GM18499 (cell line): ENCODE results near the gene PRORP.
"Not testable (repeated sequence)": the region's sequence is repeated elsewhere in the genome, so short reads cannot be mapped to it uniquely, and the experiment has no call there.

Experiments
- ATAC-seq: cut with Tn5 transposase; IDR thresholded peaks from one replicate; pipeline ENCODE4 v1.9.1; 2021; ENCODE audit warnings: moderate number of reproducible peaks; ENCODE audit not compliant: insufficient read depth, unreplicated experiment

PRORP gene

DNA sequence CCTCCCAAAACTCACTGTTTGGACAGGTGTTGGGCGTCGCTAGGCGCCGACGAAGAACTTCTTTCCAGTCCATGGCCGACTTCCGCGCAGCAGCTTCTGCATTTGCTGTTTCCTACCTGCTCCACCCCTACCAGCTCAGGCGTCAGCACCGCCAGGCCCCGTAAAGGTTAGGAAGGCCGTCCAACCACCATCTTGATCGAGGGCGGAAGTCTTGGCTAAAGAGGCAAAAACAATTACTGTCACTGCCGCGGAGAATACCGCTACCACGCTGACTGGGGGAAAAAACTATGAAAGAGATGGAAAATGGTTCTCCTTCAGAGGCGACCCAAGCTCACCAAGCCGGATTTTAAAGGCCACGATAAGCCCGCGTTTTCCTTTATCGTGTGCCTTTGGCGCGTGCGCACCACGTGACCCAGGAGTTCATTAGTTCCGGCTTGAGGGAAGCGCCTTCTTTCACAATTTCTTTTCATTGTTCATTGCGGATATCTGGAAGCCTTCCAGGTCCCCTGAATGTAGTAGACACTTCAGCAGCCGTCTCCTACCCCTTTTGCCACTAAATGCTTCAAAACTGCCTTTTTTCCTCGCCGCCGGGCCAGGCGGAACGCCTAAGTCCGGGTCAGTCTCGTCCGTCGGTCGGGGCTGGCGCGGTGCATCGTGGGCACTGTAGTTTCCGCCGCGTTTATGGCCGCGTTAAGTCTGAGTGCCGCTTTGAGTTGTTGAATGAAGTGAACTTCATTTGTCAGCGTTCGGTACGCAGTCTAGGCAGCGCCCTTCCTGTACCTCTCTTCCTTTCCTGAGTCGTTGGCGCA is at the start of gene PRORP, which contains the start of gene PPP2R3C:
PRORP (plus strand) TSS at position 666 of the 809 bp plus-strand sequence. CDS start 694 bp downstream, outside the sequence.
PPP2R3C (minus strand) TSS at position 104 of the 809 bp plus-strand sequence; CDS start at position 73, 31 bp downstream.
- peak; percentile 82 for ATAC-seq

DNA sequence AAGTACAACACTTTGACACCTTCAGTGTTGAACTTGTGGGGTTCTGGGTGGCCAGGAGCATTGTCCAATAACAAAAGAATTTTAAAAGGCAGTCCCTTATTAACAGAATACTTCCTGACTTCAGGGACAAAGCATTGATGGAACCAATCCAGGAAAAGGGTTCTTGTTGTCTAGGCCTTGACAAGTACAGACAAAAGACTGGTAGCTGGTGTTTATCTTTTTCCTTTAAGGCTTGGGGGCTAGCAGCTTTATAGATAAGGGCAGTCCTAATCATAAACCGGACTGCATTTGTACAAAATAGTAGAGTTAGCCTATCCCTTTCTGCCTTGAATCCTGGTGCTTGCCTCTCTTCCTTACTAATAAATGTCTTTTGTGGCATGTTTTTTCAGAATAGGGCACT is 48.9 kb upstream of the PRORP start:
- ATAC-seq: no peak

DNA sequence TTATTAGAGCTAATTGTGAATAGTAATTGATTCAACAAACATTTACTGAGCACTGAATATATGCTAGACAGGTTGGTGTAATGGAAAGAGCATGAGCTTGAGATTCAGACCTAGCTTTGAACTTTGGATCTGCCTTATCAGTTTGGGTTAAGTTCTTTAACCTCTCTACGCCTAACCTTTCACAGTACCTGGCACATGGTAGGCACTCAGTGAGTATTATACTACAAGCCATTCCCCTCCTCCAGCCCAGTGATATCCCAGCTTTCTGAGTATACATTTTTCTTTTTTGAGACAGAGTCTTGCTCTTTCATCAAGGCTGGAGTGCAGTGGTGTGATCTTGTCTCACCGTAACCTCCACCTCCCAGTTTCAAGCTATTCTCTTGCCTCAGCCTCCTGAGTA is 44.3 kb upstream of the PRORP start:
- no peak for ATAC-seq

DNA sequence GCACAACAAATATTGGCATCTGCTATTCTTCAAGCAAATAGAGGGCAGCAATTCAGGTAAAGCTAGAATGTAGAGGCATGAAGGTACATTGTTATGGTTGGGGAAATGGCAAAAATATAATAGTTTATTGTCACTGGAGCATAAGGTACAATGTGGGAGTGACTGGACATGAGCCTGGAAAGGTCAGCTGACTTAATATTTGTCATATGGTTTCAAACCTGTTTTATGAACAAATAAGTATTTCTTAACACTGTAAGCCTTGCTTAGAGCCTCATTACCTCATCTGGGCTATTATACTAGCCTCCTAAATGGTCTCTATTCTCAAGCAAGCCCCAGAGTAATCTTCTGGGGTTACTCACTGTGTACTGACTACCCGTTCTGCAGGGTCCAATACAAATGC is 42.6 kb upstream of the PRORP start:
- no peak for ATAC-seq

DNA sequence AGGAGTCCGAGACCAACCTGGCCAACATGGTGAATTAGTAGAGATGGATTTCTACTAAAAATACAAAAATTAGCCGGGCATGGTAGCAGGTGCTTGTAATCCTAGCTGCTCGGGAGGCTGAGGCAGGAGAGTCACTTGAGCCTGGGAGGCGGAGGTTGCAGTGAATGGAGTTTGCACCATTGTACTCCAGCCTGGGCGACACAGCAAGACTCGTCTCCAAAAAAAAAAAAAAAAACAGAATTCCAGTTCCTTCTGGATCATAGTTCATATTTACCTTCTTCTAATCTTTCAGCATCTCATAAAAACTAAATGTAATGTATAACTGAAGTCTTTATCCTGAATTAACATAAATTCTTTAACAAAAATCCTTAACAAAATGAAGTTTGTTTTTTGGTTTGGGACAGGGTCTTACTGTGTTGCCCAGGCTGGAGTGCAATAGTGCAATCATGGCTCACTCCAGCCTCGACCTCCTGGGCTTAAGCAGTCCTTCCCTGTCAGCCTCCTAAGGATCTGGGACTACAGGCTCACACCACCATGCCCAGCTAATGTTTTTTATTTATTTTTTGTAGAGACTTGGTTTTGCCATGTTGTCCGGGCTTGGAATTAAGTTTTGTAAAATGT is 38.7 kb upstream of the PRORP start:
- ATAC-seq: no peak

DNA sequence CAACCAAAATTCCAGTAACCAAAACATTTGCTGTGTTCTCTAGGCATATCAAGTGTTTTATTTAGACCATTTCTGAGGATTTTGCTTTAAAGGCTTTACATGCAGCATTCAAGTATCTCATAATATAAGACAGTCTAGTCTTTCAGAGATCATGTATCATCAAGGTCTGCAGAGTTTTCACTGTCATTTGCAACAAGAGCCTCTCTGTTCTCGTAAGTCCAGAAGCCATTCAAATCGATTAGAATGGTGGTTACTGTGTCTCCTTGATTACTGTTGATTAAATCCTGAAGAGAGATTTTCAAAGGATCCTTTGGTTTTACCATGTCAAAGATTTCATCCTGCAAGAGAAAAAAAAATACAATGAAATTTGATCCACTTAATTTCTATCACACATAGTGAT is 36.9 kb upstream of the PRORP start:
- ATAC-seq: no peak

DNA sequence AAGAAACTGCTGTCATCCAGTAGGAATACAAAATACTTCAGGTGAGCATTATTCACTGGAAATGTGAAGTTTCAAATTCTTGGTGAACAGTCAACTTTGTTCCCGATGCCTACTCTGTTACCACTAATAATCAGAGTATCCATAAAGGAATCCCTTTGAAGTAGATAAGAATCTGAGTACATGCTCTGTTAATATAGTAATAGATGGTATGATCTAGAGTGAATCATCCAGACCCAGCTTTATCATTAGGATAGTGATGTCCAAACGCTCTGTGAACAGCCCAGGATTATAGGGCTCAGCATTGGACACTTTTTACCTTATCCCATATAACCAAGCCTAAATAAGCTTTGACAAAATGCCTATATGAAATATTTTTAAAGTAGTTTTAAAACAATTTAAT is 33.8 kb upstream of the PRORP start:
- no peak for ATAC-seq

DNA sequence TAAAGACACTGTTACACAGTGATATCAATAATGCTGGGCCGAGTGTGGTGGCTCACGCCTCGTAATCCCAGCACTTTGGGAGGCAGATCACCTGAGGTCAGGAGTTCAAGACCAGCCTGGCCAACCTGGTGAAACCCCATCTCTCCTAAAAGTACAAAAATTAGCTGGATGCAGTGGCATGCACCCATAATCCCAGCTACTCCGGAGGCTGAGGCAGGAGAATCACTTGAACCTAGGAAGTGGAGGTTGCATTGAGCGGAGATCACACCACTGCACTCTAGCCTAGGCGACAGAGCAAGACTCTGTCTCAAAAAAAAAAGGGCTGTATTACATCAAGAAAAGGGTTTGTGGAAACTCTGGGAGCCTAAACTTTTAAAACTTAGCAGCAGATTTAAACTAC is 27.7 kb upstream of the PRORP start:
- not testable (repeated sequence) for ATAC-seq

DNA sequence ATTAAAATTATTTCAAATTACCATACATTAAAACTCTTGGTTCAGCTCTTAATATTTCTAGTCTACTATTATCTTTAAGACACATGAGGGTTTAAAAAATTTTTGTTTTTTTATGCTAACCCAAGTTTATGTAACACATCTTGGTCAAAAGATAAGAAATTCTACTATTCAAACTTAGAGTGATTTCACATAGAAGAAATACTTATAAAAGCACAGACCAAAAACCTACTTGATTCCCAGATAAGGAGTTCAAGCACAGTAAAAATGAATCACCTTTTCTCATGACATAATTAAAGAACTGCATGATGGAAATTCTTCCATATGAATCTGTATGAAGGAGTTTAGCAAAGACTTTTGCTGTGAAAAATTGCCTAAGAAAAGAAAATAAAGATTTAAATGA is 14.5 kb upstream of the PRORP start:
- no peak for ATAC-seq

DNA sequence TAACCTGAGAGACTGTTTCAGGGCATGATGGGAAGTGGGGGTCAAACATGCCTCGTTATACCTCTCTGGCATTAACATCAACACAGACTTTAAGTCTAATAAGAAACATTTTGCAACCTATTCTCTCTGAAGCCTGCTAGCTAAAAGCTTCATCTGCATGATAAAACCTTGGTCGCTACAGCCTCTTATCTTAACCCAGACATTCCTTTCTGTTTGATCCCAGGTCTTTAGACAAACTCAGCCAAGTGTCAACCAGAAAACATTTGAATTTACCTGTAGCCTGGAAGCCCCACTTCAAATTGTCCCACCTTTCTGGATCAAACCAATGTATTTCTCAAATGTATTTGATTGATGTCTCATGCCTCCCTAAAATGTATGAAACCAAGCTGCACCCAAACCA is 9.7 kb upstream of the PRORP start:
- no peak for ATAC-seq

DNA sequence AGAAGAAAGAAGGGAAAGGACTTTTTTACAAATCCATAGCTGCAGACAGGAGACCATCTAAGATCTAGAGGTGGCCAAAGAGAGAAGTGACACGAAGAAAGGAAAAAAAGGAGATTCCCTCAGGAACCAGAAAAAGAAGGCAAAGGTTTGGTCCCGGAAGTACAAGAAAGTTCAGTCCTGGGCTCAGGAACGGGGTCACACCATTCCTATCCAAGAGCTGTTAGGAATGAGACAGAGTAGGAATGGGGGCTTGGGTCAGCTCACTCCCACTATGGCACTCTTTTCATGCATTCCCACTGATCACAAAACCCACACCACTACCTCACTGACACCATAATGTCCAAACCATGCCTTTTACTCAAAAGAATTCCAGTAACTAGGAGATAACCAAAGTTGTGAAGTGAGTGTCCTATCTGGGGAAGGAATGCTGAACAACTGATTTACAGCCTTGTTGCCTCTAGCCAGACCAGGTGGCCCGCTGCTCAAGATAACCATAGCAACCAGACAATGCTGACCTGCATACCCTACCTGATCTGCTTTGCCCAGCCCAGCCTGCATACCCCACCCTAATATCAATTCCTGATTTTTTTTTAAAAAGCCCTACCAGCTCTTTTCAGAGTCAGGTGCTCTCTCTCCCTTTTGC is 8.9 kb upstream of the PRORP start:
- no peak for ATAC-seq

DNA sequence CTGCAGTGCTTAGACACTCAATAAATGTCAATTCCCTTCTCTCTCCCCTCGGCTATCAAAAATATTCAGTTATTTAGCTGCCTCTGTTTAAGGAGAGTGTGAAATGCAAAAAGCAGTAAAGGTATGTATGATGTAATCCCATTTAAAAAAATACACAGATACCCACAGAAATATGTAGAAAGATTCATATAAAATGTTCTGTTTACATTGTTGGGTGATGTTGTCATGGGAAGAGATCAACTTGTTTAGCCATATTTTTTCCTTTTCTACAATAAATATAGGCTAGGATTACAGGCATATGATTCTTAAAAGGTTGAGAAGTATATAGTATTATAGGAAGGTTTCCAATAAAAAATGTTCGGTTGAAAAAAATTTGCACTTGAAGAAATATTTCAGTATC is 8.3 kb upstream of the PRORP start:
- ATAC-seq: no peak

DNA sequence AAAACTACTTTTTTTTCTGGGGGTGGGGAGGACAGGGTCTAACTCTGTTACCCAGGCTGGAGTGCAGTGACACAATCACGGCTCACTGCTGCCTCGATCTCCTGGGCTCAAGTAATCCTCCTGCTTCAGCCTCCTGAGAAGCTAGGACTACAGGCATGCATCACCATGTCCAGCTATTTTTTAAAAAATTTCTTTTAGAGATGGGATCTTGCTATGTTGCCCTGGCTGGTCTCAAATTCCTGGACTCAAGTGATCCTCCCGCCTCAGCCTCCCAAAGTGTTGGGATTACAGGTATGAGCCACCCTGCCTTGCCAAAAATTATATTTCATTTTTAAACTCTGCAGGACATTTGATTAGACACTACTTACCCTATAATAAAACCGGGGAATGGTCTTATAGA is 6.1 kb upstream of the PRORP start:
- no peak for ATAC-seq

DNA sequence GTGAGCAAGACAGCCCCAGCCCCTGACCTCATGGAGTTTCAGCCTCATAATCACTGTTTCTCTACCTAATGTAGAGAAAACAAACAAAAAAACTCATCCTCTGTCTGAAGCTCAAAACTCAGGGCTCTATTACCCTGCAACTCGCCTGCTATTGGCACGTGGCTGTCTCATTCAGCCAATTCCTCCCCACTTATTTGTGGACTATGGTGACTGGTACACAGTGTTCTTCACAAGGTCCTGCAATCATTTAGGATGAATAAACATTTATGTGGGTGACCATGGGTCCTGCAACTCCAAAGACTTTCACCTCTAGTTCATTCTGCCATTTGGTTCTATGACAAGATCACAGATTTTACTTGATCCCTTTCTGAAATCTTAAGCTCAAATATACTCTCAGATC is 5.2 kb upstream of the PRORP start:
- ATAC-seq: no peak

DNA sequence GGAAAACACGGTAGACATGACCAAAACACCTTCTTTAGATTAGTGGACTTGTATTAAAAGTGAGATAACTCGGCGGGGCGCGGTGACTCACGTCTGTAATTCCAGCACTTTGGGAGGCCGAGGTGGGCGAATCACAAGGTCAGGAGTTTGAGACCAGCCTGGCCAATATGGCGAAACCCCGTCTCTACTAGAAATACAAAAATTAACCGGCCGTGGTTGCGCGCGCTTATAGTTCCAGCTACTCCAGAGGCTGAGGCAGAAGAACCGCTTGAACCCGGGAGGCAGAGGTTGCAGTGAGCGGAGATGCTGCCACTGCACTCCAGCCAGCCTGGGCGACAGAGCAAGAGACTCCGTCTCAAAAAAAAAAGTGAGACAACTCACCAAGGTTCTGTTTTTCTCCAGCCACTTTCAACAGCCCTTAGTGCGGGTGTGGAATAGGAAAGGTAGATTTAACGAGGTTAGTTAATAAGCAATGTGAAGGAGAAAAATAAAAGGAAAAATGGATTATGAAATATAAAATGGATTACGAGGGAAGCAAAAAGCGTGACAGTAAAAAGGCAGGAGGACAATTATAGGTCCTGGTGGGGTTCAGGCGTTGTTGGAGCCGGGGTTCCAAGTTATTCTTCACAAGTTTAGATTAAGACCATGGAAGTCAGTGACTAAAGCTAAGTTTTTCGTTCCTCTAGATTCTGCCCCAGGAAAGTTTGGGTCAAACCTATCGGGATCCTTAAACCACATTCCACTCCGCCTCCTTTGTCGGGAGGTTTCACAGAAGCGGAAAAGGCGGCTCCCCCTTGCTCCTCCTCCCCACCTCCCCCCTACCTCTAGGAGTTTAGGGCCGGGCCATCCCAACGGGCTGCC is 1.1 kb upstream of the PRORP start:
- no peak for ATAC-seq

DNA sequence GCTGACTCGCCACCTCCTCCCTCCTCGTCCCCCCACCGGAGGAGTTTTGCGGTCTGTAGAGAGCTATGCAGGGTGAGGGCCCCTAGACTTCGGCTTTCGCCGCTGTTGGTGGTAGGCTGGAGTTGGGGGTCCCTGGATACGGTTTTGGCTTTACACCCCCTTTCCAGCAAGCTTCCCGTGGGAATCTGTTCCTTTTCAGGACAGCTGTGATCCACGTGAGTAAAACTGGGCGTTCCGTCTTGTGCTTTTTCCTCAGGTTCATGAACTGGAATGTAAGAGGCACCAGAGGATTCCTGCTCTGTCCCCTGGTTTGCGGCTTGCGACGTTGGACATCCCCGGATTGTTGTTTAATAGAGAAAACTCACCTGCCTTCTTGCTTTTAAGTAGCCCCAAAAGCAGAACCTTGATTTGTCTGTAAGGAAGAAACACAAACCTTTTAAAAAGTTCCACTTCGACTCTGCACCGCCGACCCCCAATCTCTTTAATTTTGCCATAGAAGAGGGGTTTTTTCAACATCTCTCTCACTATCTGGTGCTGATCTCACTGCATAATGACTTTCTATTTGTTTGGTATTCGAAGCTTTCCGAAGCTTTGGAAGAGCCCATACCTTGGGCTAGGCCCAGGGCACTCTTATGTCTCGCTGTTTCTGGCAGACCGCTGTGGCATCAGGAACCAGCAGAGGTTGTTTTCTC is 490 bp downstream of the PRORP start:
- no peak for ATAC-seq

DNA sequence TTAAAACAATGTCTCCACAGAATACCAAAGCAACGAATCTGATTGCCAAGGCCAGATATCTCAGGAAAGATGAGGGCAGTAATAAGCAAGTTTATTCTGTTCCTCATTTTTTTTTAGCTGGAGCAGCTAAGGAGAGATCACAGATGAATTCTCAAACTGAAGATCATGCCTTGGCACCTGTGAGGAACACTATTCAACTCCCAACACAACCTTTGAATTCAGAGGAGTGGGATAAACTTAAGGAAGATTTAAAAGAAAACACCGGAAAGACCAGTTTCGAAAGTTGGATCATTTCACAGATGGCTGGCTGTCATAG is 994 bp downstream of the PRORP start:
- no peak for ATAC-seq

DNA sequence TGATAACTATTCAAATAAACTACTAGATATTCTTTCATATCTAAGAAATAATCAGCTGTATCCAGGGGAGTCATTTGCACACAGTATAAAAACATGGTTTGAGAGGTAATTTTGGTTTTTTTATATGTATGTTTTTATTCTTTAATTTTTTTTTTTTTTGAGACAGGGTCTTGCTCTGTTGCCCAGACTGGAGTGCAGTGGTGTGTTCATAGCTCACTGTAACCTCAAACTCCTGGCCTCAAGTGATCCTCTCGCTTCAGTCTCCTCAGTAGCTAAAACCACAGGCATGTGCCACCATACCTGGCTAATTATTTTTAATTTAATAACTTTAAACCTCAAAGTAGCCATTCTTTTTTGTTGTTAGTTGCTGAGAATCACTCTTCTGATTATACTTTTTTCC is 1.8 kb downstream of the PRORP start:
- no peak for ATAC-seq

DNA sequence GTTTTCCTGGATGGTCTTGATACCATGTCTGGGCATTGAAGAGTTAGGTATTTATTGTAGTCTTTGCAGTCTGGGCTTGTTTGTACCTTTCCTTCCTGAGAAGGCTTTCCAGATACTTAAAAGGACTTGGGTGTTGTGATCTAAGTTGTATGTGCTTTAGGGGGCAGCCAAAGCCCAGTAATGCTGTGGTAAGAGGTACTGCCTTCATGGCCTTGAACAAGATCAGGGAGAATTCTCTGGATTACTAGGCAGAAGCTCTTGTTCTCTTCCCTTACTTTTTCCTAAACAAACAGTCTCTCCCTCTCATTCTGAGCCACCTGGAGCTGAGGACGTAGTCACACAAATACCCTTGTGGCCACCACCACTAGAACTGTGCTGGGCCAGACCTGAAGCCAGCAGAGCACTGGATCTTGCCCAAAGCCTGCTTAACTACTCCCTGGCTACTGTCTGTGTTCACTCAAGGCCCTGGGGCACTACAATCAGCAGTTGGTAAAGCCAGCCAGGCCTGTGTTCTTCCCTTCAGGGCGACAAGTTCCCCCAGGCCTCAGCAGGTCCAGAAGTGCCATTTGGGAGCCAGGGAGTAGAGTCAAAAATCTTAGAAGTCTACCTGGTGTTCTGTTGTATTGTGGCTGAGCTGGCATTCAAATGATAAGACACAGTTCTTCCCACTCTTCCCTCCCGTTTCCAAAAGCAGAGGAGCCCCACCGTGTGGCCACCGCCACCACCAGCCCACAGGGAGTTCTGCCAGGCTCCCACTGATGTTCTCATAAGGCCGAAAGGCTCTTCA is 11.4 kb downstream of the PRORP start:
- no peak for ATAC-seq
